SK-N-SH (cell line): ENCODE results near the gene STKLD1. TPM values are rescaled to one million over a fixed set of nuclear protein-coding genes. Genes with fewer than 3 reads are reported as not detected.
"Not testable (repeated sequence)": the region's sequence is repeated elsewhere in the genome, so short reads cannot be mapped to it uniquely, and the experiment has no call there.

Experiments used
- CTCF ChIA-PET: fragments of 300-600, 350-600 bp; formaldehyde crosslinking; extraction: SDS; loops from one replicate; lab custom pipeline; 2021; lab: Yijun Ruan, JAX
- POLR2A ChIA-PET: fragments of 350-600 bp; sonication (Branson Sonifier 250); formaldehyde crosslinking; extraction: SDS; loops from one replicate; lab custom pipeline; 2020; ENCODE audit warnings: antibody characterized with exemption, inconsistent platforms; lab: Yijun Ruan, JAX
- DNase-seq: peaks from one replicate; pipeline ENCODE4 v3.0.0; 2012
- H2AFZ ChIP-seq: fragments of 200-600 bp; sonication (generic); 2 replicates; pipeline ENCODE4 v1.8.1; 2016; ENCODE audit warnings: antibody characterized with exemption, mild to moderate bottlenecking, low read depth
- H3F3A ChIP-seq: fragments of 200-600 bp; sonication (generic); replicated peaks from 2 replicates; pipeline ENCODE3; 2016; ENCODE audit warnings: antibody characterized with exemption, mild to moderate bottlenecking; ENCODE audit not compliant: insufficient read depth
- H3K27ac ChIP-seq, 2 experiments: fragments of 200-500 bp in 1 of 2; fragments of 200-600 bp in 1 of 2; sonication (Bioruptor generic) in 1 of 2; sonication (generic), shearing (Covaris generic) in 1 of 2; 2 replicates each; pipeline versions ENCODE4 v1.5.1 to v1.6.1; 2014 to 2016; ENCODE audit warnings: low read depth in 2 of 2, inconsistent platforms in 1 of 2, low read length in 1 of 2, mild to moderate bottlenecking in 1 of 2, mixed read lengths in 1 of 2
- H3K27me3 ChIP-seq: fragments of 200-600 bp; sonication (generic), shearing (Covaris generic); 2 replicates; pipeline ENCODE4 v1.6.1; 2016; ENCODE audit warnings: mixed run types; ENCODE audit not compliant: insufficient read depth
- H3K36me3 ChIP-seq, 2 experiments: fragments of 200-500 bp in 1 of 2; fragments of 200-600 bp in 1 of 2; sonication (Bioruptor generic) in 1 of 2; sonication (generic) in 1 of 2; replicated peaks in 1 of 2; 2 replicates each; pipeline versions ENCODE3 to v1.5.1; 2014 to 2016; ENCODE audit warnings: low read length in 1 of 2, mild to moderate bottlenecking in 1 of 2; ENCODE audit not compliant: insufficient read depth in 2 of 2, control insufficient read depth in 1 of 2
- H3K4me1 ChIP-seq, 2 experiments: fragments of 200-500 bp in 1 of 2; fragments of 200-600 bp in 1 of 2; sonication (Bioruptor generic) in 1 of 2; sonication (generic), shearing (Covaris generic) in 1 of 2; 2 replicates each; pipeline versions ENCODE4 v1.5.1 to v1.6.1; 2014 to 2016; ENCODE audit warnings: low read depth in 1 of 2, low read length in 1 of 2, mixed run types in 1 of 2; ENCODE audit not compliant: insufficient read depth in 2 of 2, control insufficient read depth in 1 of 2
- H3K4me2 ChIP-seq: fragments of 200-600 bp; sonication (generic), shearing (Covaris generic); 2 replicates; pipeline ENCODE4 v1.6.1; 2017; ENCODE audit warnings: mixed run types
- H3K4me3 ChIP-seq, 2 experiments: fragments of 200-500 bp in 1 of 2; fragments of 200-600 bp in 1 of 2; sonication (Bioruptor generic) in 1 of 2; sonication (generic), shearing (Covaris generic) in 1 of 2; 2 replicates each; pipeline versions ENCODE4 v1.5.1 to v1.8.1; 2014 to 2016; ENCODE audit warnings: low read depth in 2 of 2, inconsistent platforms in 1 of 2, low read length in 1 of 2, mild to moderate bottlenecking in 1 of 2, mixed read lengths in 1 of 2, moderate library complexity in 1 of 2
- H3K79me2 ChIP-seq: fragments of 200-600 bp; sonication (generic); 2 replicates; pipeline ENCODE4 v1.8.1; 2017; ENCODE audit warnings: mild to moderate bottlenecking; ENCODE audit not compliant: insufficient read depth
- H3K9ac ChIP-seq: fragments of 200-600 bp; sonication (generic); 2 replicates; pipeline ENCODE4 v1.6.1; 2017; ENCODE audit warnings: mixed run types
- H3K9me2 ChIP-seq: fragments of 200-600 bp; sonication (generic); 2 replicates; pipeline ENCODE4 v1.6.1; 2017; ENCODE audit warnings: mixed run types
- H3K9me3 ChIP-seq: fragments of 200-600 bp; sonication (generic); 2 replicates; pipeline ENCODE4 v1.6.1; 2017; ENCODE audit warnings: mixed run types, mild to moderate bottlenecking, moderate library complexity
- H4K20me1 ChIP-seq: fragments of 200-600 bp; sonication (generic); 2 replicates; pipeline ENCODE4 v1.6.1; 2017; ENCODE audit warnings: mild to moderate bottlenecking, mixed run types; ENCODE audit not compliant: insufficient read depth
- CTCF ChIP-seq: fragments of 200-600 bp; sonication (generic); IDR thresholded peaks from 2 replicates; pipeline ENCODE4 v1.6.1; 2017; ENCODE audit warnings: antibody characterized with exemption, mild to moderate bottlenecking, moderate library complexity
- ELF1 ChIP-seq: IDR thresholded peaks from 2 replicates; pipeline ENCODE4 v1.4.0; 2012
- FOSL2 ChIP-seq: IDR thresholded peaks from 2 replicates; pipeline ENCODE4 v1.4.0; 2012; ENCODE audit warnings: low read depth, mild to moderate bottlenecking, moderate library complexity, borderline replicate concordance
- FOXM1 ChIP-seq: IDR thresholded peaks from 2 replicates; pipeline ENCODE4 v1.4.0; 2012; ENCODE audit warnings: low read depth, mild to moderate bottlenecking
- GABPA ChIP-seq: IDR thresholded peaks from 2 replicates; pipeline ENCODE4 v1.4.0; 2012; ENCODE audit warnings: low read depth, mild to moderate bottlenecking
- JUND ChIP-seq: IDR thresholded peaks from 2 replicates; pipeline ENCODE4 v1.4.0; 2012
- MXI1 ChIP-seq: IDR thresholded peaks from 2 replicates; pipeline ENCODE4 v1.6.1; 2012; ENCODE audit warnings: mild to moderate bottlenecking, low read depth, low read length, improper control_type of control experiment
- NFIC ChIP-seq: IDR thresholded peaks from 2 replicates; pipeline ENCODE4 v1.4.0; 2012; ENCODE audit warnings: borderline replicate concordance
- POLR2AphosphoS5 ChIP-seq: IDR thresholded peaks from 2 replicates; pipeline ENCODE4 v1.6.1; 2012; ENCODE audit warnings: low read depth, low read length
- RAD21 ChIP-seq: IDR thresholded peaks from 2 replicates; pipeline ENCODE4 v1.6.1; 2012; ENCODE audit warnings: mild to moderate bottlenecking, low read length
- RCOR1 ChIP-seq: fragments of 150-350 bp; IDR thresholded peaks from 2 replicates; pipeline ENCODE4 v1.6.1; 2017; ENCODE audit warnings: antibody characterized with exemption, low read length
- SIN3A ChIP-seq: IDR thresholded peaks from 2 replicates; pipeline ENCODE4 v1.6.1; 2012; ENCODE audit warnings: low read depth, mild to moderate bottlenecking, low read length, moderate library complexity, borderline replicate concordance
- SMC3 ChIP-seq: IDR thresholded peaks from 2 replicates; pipeline ENCODE4 v1.6.1; 2012; ENCODE audit warnings: low read depth, low read length, improper control_type of control experiment
- TAF1 ChIP-seq: IDR thresholded peaks from 2 replicates; pipeline ENCODE4 v1.6.1; 2012; ENCODE audit warnings: low read depth, mild to moderate bottlenecking, low read length, moderate library complexity, borderline replicate concordance
- TEAD4 ChIP-seq: IDR thresholded peaks from 2 replicates; pipeline ENCODE4 v1.4.0; 2012; ENCODE audit warnings: mild to moderate bottlenecking, borderline replicate concordance; ENCODE audit not compliant: insufficient read depth
- ZBTB33 ChIP-seq: IDR thresholded peaks from 2 replicates; pipeline ENCODE4 v1.4.0; 2012; ENCODE audit warnings: low read depth, borderline replicate concordance
- WGBS: methylation state at CpG from one replicate; pipeline ENCODE4 v1.1.6; 2017; ENCODE audit warnings: low lambda C conversion rate; 5-methylcytosine and 5-hydroxymethylcytosine counted together
- polyA plus RNA-seq, 3 experiments: library from polyadenylated mRNA; depleted of rRNA; stranded (reverse); fragments of >200 nt; gene quantifications; 2 replicates each; pipeline ENCODE4 v1.2.3, GENCODE V29; 2012
- TF ChIP-seq, protein P1 (sequence below): fragments of 150-350 bp; IDR thresholded peaks from 2 replicates; pipeline ENCODE4 v1.6.1; 2016; ENCODE audit warnings: mild to moderate bottlenecking, low read depth, low read length

Gene STKLD1
- polyA plus RNA-seq, 1 of the 3 experiments (the other 2 are of a cell fraction): 2.3 TPM

GRCh38 chr9:133449760-133450159 lies 73.6 kb downstream of the STKLD1 start:
- no peaks in the 10 kb centered on the region for H3K79me2 ChIP-seq
- H3K9me2 ChIP-seq: no peaks in the 10 kb centered on the region
- H4K20me1 ChIP-seq: no peaks in the 10 kb centered on the region
- 80% methylated on average over 5 of the region's 12 CpGs for WGBS
- no peaks in the 10 kb centered on the region for H3F3A ChIP-seq
- TF ChIP-seq TAF1 (no peak), SIN3A (no peak), RAD21 (no peak), ZBTB33 (no peak), ELF1 (no peak), SMC3 (no peak), FOXM1 (no peak), NFIC (no peak), TEAD4 (no peak), POLR2AphosphoS5 (no peak), JUND (no peak), MXI1 (no peak), GABPA (no peak), CTCF (no peak), RCOR1 (no peak), FOSL2 (no peak)
- TF ChIP-seq, protein P1, sequence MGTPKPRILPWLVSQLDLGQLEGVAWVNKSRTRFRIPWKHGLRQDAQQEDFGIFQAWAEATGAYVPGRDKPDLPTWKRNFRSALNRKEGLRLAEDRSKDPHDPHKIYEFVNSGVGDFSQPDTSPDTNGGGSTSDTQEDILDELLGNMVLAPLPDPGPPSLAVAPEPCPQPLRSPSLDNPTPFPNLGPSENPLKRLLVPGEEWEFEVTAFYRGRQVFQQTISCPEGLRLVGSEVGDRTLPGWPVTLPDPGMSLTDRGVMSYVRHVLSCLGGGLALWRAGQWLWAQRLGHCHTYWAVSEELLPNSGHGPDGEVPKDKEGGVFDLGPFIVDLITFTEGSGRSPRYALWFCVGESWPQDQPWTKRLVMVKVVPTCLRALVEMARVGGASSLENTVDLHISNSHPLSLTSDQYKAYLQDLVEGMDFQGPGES: no peak
- DNase-seq: no peak
- no peak overlapping the region for H3K4me2 ChIP-seq
- ChIA-PET POLR2A (no interaction called here), CTCF (interaction anchor here (1.0 to 1.8 kb wide), 3 partner anchors 8 to 19 kb away, joined by 3 to 8 read pairs (median 4); partner anchors contain the start of gene CACFD1)
- peak overlapping the region in 1 of 2 experiments; percentile 92; a peak in 1 of 4 replicates for H3K27ac ChIP-seq
- no peaks in the 10 kb centered on the region for H3K27me3 ChIP-seq
- H3K9me3 ChIP-seq: no peaks in the 10 kb centered on the region
- no peaks in the 10 kb centered on the region for H3K36me3 ChIP-seq
- H3K9ac ChIP-seq: no peak overlapping the region
- peaks cover 0 to 14% of the 10 kb centered on the region in 2 experiments; a peak in 2 of 4 replicates for H3K4me1 ChIP-seq
- no peak overlapping the region for H3K4me3 ChIP-seq
- H2AFZ ChIP-seq: no peak overlapping the region

DNA sequence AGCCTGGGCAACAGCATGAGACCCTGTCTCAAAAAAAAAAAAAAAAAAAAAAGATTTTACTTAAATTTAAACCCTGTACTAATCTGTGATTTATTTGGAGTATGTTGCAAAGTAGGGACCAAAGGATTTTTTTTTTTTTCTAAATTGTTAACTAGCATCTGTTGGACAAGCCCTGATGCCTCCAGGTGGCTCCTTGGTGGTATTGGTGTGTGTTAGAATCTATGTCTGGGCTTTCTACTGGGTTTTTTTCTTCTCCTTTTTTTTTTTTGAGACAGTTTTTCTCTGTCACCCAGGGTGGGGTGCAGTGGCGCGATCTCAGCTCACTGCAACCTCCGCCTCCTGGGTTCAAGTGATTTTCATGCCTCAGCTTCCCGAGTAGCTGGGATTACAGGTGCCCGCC lies 75.7 kb downstream of the STKLD1 start:
- H3K79me2 ChIP-seq, H3K27me3 ChIP-seq, POLR2A ChIA-PET, H3K4me3 ChIP-seq, H3K36me3 ChIP-seq, H3K4me2 ChIP-seq, H3F3A ChIP-seq, DNase-seq, H3K9me2 ChIP-seq, H3K9me3 ChIP-seq, H2AFZ ChIP-seq, H3K9ac ChIP-seq, H4K20me1 ChIP-seq, H3K27ac ChIP-seq: not testable (repeated sequence)
- CTCF ChIA-PET: interaction anchor here (0.6 kb wide), 1 partner anchor 38 kb away, joined by 3 read pairs; no protein-coding TSS in a partner anchor
- 95% methylated on average over 5 of the region's 5 CpGs for WGBS
- peaks cover 0 to 14% of the 10 kb centered on the region in 2 experiments; a peak in 2 of 4 replicates for H3K4me1 ChIP-seq
